ENCODE measurements around the gene SNPH.

SNPH gene

GRCh38 chr20:1325173-1326030, 59.3 kb downstream of the SNPH start:
- DNase-seq: peak; percentile 93

GRCh38 chr20:1326031-1326930, 60.2 kb downstream of the SNPH start:
- no peak for DNase-seq

- DNase-seq: no peak
Measured at GRCh38 chr20:1327241-1327653, 61.2 kb downstream of the SNPH start.

GRCh38 chr20:1327827-1328679, 62.0 kb downstream of the SNPH start:
- no peak for DNase-seq

- peak; percentile 72 for DNase-seq
Measured at GRCh38 chr20:1328680-1329330, 62.7 kb downstream of the SNPH start, which contains the start of gene SDCBP2. Gene SDCBP2, minus strand, starts transcription at chr20:1329139. Its CDS starts 8,723 bp downstream, at chr20:1320416.

GRCh38 chr20:1330075-1330830, 64.2 kb downstream of the SNPH start:
- DNase-seq: no peak

- no peak for DNase-seq
Measured at GRCh38 chr20:1331101-1331500, 65.0 kb downstream of the SNPH start.

GRCh38 chr20:1331801-1332453, 65.8 kb downstream of the SNPH start:
- DNase-seq: no peak

- DNase-seq: no peak
Measured at GRCh38 chr20:1332749-1333300, 66.7 kb downstream of the SNPH start.

- no peak for DNase-seq
Measured at GRCh38 chr20:1333462-1334369, 67.6 kb downstream of the SNPH start.

GRCh38 chr20:1334370-1334731, 68.3 kb downstream of the SNPH start:
- DNase-seq: no peak

GRCh38 chr20:1334761-1335160, 68.7 kb downstream of the SNPH start:
- DNase-seq: no peak

- DNase-seq: no peak
Measured at GRCh38 chr20:1335961-1336698, 70.0 kb downstream of the SNPH start.

GRCh38 chr20:1336699-1337367, 70.7 kb downstream of the SNPH start:
- DNase-seq: peak; percentile 59

GRCh38 chr20:1337441-1337840, 71.3 kb downstream of the SNPH start:
- DNase-seq: no peak

GRCh38 chr20:1338096-1338495, 72.0 kb downstream of the SNPH start:
- DNase-seq: no peak

GRCh38 chr20:1338801-1339200, 72.7 kb downstream of the SNPH start:
- DNase-seq: no peak
